GM21367 (cell line): ENCODE data around the gene SIRT2.
"Not testable (repeated sequence)": the region's sequence is repeated elsewhere in the genome, so short reads cannot be mapped to it uniquely, and the experiment has no call there.

Experiments
- ATAC-seq: cut with Tn5 transposase; IDR thresholded peaks from one replicate; pipeline ENCODE4 v1.9.1; 2021; ENCODE audit not compliant: unreplicated experiment

SIRT2 gene

DNA sequence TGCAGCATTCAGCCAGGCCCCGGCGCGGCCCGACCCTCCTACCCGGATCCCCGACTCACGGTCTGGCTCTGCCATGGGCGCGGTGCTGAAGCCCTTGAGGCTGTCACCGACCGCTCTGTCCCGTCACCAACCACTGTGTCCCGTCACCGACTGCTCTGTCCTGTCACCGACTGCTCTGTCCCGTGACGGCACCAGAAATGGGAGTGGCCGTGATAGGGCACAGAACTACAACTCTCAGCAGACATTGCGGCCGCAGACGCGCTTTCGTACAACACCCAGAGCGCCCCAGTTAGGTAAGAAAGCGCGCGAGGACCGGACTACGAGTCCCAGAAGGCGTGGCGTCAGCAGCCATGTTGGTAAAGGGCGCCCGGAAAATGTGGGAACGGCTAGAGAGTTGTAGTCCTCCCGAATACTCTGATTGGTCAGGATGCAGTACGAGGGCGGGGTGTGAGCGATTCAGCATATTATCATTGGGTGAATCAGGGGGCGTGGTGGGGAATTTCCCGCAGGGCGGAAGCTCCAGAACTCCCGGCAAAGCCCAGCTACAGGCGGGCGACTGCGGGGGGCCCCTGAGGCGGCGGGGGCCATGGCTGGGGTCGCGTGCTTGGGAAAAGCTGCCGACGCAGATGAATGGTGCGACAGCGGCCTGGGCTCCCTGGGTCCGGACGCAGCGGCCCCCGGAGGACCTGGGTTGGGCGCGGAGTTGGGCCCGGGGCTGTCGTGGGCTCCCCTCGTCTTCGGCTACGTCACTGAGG lies at the start of gene SIRT2, which contains the start of gene NFKBIB:
Gene SIRT2 (minus strand): TSS at position 172 of the 755 bp plus-strand sequence. CDS start 97 bp downstream, at position 75.
Gene NFKBIB (plus strand): TSS at position 523 of the 755 bp plus-strand sequence. CDS start 64 bp downstream, at position 587.
- peak; percentile 89 for ATAC-seq

DNA sequence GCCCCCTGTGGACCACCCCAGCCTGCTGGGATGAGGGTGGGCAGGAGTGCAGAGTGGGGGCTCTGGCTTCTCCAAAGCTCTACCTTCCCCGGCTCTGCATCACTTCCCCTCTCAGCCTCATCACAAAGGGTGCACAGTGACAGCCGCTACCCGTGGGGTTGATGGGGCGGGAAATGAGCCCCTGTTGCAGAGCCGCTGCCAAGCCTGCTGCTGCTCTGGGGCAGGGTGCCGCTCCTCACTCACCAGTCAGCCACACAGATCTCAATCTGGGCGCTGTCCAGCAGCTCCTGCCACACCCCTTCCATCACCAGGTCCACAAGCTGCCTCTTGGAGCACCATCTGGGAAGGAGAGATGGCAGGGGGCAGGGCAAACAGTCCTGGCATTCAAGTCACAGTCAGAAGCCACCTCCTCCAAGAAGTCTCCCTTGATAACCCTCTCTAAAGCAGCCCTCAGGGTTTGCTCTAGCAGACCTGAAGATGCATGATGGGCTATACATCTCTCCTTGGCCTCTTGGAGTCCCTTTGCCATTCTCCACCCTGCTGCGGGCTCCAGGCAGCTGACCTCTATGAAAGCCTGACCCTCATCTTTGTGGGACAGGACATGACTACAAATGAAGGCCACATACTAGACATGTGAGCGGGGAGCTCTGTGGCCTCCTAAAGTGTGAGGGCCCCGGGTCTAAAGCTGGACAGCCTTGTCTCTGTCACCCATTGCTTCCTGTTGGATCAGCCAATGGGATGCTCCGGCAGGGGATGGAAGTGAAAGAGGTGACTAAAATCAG lies 47.0 kb upstream of the SIRT2 start:
- ATAC-seq, result no peak

DNA sequence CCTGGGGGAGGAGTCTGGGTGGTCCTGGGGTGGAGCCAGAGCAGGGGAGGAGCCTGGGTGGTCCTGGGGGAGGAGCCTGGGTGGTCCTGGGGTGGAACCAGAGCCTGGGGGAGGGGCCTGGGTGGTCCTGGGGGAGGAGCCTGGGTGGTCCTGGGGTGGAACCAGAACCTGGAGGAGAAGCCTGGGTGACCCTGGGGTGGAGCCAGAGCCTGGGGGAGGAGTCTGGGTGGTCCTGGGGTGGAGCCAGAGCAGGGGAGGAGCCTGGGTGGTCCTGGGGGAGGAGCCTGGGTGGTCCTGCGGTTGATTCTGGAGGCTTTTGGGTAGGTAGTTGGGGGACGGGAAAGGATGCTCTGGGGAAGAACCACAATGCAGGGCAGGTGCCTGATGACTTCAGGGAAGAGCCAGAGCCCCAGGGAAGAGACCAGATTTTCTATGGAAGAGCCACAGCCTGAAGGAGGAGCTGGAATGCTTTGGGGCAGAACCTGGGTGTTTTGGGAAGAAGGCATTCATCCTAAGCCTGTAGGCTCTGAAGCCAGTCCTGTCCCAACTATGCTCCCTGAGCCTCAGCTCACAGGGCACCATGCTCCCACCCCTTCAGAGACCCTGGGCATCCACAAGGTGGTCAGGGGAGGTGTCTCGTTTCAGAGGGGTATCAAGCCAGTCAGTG lies 46.3 kb upstream of the SIRT2 start:
- ATAC-seq, result no peak

DNA sequence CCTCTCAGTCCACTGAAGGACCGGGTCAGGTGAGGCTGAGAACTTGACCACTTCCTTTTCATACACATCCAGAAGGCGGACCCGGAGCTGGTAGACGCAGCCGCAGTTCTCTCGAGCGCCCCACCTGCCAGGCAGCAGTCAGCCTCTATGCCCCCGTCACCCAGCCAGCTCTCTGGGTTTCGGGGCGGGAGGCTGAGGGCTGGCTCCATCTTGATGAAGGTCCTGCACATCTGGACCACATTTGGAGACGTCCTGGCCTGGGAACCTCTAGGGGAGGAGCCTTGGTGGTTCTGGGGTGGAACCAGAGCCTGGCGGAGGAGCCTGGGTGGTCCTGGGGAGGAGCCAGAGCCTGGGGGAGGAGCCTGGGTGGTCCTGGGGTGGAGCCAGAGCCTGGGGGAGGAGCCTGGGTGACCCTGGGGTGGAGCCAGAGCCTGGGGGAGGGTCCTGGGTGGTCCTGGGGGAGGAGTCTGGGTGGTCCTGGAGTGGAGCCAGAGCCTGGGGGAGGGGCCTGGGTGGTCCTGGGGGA lies 45.6 kb upstream of the SIRT2 start:
- no peak for ATAC-seq

DNA sequence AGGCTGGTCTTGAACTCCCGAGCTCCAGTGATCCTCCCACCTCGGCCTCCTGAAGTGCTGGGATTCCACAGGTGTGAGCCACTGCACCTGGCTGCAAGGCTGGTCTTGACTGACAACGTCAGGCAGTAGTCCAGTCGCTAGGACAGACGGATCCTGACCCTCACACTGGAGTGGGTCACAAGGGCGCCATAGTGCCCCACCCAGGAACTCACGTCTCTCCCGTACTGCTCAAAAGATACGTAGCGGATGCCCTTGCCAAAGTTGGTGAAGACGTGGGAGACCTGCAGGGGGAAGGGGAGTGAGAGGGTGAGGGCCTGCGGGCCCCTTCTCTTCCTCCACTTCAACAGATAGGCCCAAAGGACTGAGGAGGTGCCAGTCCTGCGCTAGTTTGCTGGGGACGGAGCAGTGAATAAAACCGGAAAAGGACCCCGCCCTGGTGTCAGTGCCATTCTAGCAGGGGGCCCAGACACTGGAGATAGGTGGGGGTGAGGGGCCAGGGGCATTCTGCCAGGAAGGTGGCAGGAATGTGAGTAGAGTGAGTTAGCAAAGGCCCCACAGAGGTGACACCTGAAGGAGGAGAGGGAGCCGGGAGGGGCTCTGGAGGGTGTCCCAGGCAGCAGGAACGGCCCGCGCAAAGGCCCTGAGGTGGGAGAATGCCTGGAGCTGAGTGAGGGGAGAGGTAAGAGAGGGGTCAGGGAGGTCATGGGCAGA lies 43.2 kb upstream of the SIRT2 start:
- ATAC-seq, result no peak

DNA sequence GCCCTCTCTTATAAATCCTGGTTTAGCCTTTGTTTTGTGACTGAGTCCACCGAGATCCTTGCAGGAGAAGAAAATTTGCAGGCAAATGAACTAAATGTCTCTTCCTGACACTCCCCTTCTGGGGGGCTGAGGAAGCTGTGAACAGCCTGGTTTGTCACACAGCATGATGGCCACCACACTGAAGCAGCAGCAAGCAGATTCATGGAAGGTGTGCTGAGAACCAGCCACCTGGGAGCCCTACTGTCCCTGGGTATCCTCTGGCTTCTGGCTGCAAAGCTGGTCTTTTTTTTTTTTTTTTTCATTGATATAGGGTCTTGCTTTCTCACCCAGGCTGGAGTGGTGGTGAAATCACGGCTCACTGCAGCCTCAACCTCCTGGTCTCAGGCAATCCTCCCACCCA lies 42.6 kb upstream of the SIRT2 start:
- ATAC-seq, result no peak

DNA sequence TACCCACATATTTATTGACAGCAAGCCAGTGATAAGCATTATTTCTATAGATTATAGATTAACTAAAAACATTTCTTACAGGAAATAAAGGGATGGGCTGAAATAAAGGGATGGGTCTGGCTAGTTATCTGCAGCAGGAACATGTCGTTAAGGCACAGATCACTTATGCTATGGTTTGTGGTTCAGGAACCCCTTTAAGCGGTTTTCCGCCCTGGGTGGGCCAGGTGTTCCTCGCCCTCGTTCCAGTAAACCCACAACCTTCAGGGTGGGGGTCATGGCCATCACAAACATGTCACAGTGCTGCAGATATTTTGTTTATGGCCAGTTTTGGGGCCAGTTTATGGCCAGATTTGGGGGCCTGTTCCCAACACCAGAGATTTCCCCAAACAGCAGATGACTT lies 42.0 kb upstream of the SIRT2 start:
- ATAC-seq, result not testable (repeated sequence)

DNA sequence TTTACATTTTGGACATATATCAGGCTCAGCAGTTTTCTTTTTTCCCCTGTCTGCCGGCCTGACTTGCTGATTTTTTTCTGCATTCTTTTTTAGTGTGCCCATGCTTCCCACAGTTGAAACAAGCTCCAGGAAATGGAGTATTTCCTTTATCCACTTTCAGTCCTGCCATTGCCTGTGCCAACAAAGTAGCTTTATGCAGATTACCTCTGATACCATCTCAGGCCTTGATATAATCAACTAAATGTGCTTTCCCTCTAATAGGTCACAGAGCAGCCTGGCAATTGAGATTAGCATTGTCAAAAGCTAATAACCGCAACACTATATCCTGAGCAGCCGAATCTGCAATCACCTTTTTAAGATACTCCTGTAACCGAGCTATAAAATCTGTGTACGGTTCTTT lies 40.5 kb upstream of the SIRT2 start:
- ATAC-seq, result no peak

DNA sequence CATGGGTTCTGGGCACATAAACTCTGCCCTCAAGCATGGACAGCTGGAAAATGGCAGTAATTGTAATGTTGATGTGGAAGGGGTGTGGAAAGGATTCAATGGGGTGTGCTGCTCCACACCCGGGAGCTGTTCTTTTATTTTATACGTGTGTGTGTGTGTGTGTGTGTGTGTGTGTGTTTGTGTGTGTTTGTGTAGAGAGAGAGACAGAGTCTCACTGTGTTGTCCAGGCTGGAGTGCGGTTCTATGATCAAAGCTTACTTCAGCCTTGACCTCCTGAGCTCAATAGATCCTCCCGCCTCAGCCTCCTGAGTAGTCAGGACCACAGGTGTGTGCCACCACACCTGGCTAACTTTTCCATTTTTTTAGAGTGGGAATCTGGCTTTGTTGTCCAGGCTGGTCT lies 34.1 kb upstream of the SIRT2 start:
- no peak for ATAC-seq

DNA sequence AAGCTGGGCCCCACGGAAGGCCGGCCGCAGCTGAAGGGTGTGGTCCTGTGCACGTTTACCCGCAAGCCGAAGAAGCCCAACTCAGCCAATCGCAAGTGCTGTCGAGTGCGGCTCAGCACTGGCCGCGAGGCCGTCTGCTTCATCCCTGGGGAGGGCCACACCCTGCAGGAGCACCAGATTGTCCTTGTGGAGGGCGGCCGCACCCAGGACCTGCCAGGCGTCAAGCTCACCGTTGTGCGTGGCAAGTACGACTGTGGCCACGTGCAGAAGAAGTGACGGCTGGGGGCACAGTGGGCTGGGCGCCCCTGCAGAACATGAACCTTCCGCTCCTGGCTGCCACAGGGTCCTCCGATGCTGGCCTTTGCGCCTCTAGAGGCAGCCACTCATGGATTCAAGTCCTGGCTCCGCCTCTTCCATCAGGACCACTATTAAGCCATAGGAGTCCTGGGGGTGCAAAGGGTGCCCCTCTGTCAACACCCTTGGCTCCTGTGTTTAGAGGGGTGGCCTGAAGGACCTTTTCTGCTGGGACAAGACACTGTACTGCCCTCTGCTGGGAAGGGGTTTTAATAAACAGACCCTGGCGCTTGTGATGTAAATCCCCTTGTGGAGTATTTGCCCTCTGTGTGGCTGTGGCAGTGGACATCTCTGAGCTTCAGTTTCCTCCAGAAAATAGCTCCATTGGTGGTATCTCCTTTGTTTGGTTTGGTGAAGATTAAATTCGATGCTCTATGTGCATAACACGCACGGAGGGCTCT lies 33.2 kb upstream of the SIRT2 start:
- no peak for ATAC-seq

DNA sequence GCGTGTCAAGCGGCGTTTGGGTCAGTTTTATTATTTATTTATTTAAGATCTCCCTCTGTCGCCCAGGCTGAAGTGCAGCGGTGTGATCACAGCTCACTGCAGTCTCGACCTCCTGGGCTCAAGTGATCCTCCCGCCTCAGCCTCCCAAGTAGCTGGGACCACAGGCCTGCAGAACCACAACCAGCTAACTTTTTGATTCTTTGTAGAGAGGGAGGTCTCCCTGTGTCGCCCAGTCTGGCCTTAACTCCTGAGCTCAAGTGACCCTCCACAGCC lies 32.0 kb upstream of the SIRT2 start:
- ATAC-seq, result no peak

DNA sequence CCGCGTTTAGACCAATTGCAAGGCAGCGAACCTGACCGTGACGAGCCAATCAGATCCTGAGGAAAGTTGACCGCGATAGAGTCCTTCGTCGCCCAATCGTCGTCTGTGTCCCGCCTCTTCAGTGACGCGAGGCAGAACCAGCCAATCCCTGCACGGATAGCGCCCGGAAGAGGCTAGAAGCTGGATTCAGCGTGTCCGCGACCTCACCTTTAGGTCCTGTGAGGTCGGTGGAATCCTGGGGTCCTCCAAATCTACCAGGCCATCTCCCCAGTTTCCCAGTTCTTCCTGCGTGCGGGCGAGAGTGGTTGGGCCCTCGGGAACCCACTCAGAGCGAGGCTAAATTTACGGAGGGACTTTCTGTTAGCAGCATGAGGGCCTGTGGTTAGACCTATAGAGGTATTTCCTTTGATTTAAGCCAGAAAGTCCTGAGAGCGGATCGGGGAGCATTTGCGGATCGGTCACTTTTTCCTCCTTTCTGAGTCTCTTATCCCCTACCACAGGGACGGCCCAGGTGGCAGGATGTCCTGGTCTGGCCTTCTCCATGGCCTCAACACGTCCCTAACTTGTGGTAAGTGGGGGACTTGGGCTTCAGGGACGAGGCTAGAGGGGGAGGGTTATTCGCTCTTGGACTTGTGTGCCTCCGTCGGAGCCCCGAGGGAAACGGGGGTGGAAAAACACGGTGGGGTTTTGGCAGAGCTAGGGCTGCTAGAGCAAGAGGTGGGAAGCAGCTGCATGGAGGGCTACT lies 31.5 kb upstream of the SIRT2 start, which contains the start of gene MRPS12:
Gene MRPS12 (plus strand): TSS at position 169 of the 745 bp plus-strand sequence. CDS start 351 bp downstream, at position 520.
- ATAC-seq, result peak; percentile 83

DNA sequence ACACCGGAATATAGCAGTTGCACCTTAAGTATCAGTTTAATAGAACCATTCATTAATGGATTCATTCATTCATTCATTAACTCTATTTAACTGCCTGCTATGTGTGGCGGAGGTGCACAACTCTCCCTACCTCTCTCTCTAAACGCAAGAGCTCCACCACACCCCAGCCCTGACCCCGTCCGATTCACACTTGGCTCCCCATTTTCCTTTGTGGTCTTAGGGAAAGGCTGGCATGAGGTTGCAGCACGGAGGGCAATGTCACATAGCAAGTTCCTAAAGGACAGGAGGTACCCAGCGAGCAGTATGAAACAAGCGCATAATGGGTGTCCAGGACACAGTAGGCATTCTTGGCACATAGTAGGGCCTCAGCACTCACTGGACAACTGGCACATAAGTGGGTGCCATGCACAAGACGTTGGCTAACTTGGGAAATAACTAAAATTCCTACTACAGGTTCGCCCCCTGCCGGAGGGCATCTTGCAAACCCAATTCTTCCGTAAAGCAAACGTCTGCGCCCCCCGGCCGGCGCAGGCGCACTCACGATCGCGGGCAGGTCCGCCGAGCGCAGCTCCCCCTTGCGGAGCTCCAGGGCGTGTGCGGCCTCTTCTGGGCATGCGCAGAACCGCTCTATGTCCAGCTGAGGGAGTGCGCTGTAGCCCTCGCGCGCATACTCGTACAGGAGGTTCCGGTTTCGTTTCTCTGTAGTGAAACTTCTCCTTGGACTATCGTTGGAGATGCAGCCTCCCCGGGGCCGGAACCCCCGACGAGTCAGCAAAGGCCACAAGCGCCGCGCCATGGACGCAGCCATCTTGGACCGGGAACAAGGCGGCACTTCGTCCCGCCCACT lies 30.7 kb upstream of the SIRT2 start, which contains the start of gene SARS2:
Gene SARS2 (minus strand): TSS at position 835 of the 847 bp plus-strand sequence. CDS start 27 bp downstream, at position 808.
- peak; percentile 60 for ATAC-seq

DNA sequence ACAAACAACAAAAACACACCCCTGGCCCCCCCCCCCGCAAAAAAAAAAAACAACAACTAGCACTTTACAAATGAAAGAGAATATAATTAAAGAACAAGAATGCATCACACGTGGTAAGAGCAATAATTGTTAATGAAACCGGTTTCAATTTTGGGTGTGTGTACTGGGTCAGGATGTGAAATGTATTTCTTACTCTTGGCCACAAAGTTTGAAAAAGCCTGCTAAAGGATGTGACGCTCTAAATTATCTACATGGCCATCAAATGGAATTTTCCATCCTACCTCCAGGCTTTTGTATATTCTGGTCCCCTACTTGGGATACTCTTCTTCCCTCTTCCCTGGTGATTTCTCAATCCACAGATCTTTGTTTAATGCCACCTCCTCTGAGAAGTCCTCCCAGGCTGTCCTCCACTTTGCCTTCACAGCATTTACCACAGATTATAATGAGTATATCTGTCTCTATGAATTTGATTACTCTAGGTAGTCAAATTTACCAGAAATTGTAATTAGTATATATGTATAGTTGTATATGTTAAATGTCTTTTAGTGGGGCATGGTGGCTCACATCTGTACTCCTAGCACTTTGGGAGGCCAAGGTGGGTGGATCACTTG lies 29.1 kb upstream of the SIRT2 start:
- ATAC-seq, result no peak

DNA sequence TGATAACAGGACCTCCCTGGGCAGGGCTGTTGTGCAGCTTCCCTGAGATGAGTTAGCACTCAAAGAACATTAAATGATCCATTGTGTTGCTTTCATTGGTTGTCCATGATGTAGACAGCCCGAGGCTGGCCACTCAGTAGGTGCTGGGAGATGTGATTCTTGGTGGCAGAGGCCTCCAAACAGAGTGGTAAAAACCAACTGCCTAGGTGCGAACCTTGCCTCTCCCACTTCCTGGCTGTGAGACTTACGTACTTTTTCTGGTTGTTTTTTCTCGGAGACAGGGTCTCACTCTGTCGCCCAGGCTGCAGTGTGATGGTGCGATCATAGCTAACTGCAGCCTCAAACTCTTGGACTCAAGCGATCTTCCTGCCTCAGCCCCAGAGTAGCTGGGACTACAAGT lies 25.0 kb upstream of the SIRT2 start:
- no peak for ATAC-seq

DNA sequence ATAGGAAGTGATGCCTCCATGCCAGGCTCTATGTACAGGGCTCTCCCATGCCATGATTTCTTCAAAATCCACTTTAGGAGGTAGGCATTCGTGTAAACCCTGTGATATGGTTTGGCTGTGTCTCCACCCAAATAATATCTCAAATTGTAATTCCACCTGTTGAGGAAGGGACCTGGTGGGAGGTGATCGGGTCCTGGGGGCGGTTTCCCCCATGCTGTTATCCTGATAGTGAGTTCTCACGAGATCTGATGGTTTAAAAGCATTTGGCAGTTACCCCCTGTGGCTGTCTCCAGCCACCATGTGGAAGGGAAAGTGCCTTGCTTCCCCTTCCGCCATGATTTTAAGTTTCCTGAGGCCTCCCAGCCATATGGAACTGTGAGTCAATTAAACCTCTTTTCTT lies 23.1 kb upstream of the SIRT2 start:
- ATAC-seq, result no peak

DNA sequence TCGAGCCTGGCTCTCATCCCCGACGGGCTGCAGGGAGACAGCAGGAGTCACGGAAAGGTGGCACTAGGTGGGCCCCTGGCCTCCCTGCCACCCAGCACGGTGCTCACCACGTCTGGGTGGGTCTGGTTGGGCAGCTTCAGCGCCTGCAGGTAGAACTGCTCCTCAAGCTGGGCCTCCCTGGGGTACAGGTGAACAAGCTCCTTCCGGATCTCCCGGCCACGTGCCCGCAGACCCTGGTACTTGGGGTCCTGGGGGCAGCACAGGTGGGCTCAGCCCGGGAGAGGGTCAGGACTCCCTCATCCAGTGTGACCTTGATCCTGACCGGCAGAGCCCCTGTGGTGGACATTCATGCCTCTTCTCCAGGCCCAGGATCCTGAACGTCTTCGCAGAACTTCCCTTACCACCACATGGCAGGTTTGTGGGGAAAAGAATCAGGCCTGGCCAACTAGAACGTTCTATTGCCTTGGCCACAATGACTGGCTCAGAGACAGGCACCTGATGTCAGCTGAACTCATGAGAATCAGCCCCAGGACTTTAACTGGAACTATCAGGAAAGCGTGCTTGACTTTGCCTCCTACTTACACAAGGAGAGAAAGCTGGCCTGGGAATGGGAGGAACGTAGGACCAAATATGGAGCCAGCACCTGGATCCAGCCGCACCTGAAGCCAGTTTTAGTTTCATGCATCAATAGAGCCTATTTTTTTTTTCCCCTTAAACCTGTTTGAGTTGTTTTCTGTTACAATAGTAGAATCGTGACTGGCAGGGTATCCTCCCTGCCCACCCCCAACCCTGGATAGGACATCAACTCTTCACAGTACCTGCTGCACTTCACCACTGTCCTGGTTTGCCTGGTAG lies 22.2 kb upstream of the SIRT2 start:
- ATAC-seq, result no peak
